Activated CD4-positive, CD25-positive, alpha-beta regulatory T cell treated with anti-CD3 and anti-CD28 coated beads, Interleukin-2, amount 50 U/mL, for 72 hours (primary cell): ENCODE measurements around the gene KIAA0232.
"Not testable (repeated sequence)": the region's sequence is repeated elsewhere in the genome, so short reads cannot be mapped to it uniquely, and the experiment has no call there.

ENCODE experiments used
- DNase-seq: peaks from one replicate; pipeline ENCODE4 v3.0.0; 2021

Gene KIAA0232

GRCh38 chr4:6887591-6888371 is 105.3 kb downstream of the KIAA0232 start:
- DNase-seq = no peak

- no peak for DNase-seq
Observed at GRCh38 chr4:6888506-6889071, 106.1 kb downstream of the KIAA0232 start.

GRCh38 chr4:6889101-6889735 is 106.7 kb downstream of the KIAA0232 start:
- no peak for DNase-seq

GRCh38 chr4:6889736-6890324 is 107.3 kb downstream of the KIAA0232 start:
- DNase-seq = no peak

- no peak for DNase-seq
Observed at GRCh38 chr4:6890358-6890757, 107.8 kb downstream of the KIAA0232 start.

GRCh38 chr4:6890971-6891370 is 108.4 kb downstream of the KIAA0232 start:
- not testable (repeated sequence) for DNase-seq

- DNase-seq = no peak
Observed at GRCh38 chr4:6891436-6892170, 109.1 kb downstream of the KIAA0232 start.

GRCh38 chr4:6892190-6892908 is 109.8 kb downstream of the KIAA0232 start:
- no peak for DNase-seq

- DNase-seq = no peak
Observed at GRCh38 chr4:6892909-6893202, 110.3 kb downstream of the KIAA0232 start.

GRCh38 chr4:6893449-6894085 is 111.0 kb downstream of the KIAA0232 start:
- DNase-seq = no peak

GRCh38 chr4:6894086-6894478 is 111.6 kb downstream of the KIAA0232 start:
- DNase-seq = no peak

GRCh38 chr4:6894528-6895498 is 112.3 kb downstream of the KIAA0232 start:
- DNase-seq = no peak

- DNase-seq = no peak
Observed at GRCh38 chr4:6896035-6896434, 113.5 kb downstream of the KIAA0232 start.

- no peak for DNase-seq
Observed at GRCh38 chr4:6898763-6899162, 116.2 kb downstream of the KIAA0232 start.

GRCh38 chr4:6900181-6900812 is 117.8 kb downstream of the KIAA0232 start:
- no peak for DNase-seq

- no peak for DNase-seq
Observed at GRCh38 chr4:6900956-6901355, 118.4 kb downstream of the KIAA0232 start.

GRCh38 chr4:6901669-6902317 is 119.3 kb downstream of the KIAA0232 start:
- DNase-seq = no peak

GRCh38 chr4:6902318-6903042 is 120.0 kb downstream of the KIAA0232 start:
- DNase-seq = no peak
